Esophagus muscularis mucosa (tissue), 4 donors: ENCODE results near the gene METAP2.

Experiments used
- CTCF ChIP-seq, 3 experiments: fragments of 200-600 bp in 2 of 3; fragments of 450-650 bp in 1 of 3; sonication (generic) in 2 of 3; IDR thresholded peaks; one replicate each; pipeline ENCODE4 v1.5.1; 2017 to 2019; ENCODE audit warnings: antibody characterized with exemption in 3 of 3, mild to moderate bottlenecking in 2 of 3, moderate library complexity in 1 of 3
- EP300 ChIP-seq: sonication (generic); formaldehyde crosslinking; IDR thresholded peaks from one replicate; pipeline ENCODE4 v1.6.1; 2017; ENCODE audit warnings: antibody characterized with exemption
- POLR2A ChIP-seq: fragments of 450-650 bp; IDR thresholded peaks from one replicate; pipeline ENCODE4 v1.6.1; 2017; ENCODE audit warnings: antibody characterized with exemption, moderate library complexity, mild to moderate bottlenecking, low read depth
- POLR2AphosphoS5 ChIP-seq, 2 donors: sonication (generic); formaldehyde crosslinking; IDR thresholded peaks; one replicate each; pipeline ENCODE4 v1.6.1; 2017; ENCODE audit warnings: antibody characterized with exemption in 2 of 2

GRCh38 chr12:95511977-95512376, 38.0 kb downstream of the METAP2 start:
- no peak for TF ChIP-seq EP300
- TF ChIP-seq POLR2AphosphoS5 (IDR thresholded peaks at IDR 0.05): no peak
- TF ChIP-seq CTCF (IDR thresholded peaks at IDR 0.05): no peak
- TF ChIP-seq POLR2A: no peak
